HG03575 (cell line): ENCODE data around the gene DNM3.
"Not testable (repeated sequence)": the region's sequence is repeated elsewhere in the genome, so short reads cannot be mapped to it uniquely, and the experiment has no call there.

Experiments
- ATAC-seq: cut with Tn5 transposase; IDR thresholded peaks from one replicate; pipeline ENCODE4 v1.9.1; 2021; ENCODE audit not compliant: unreplicated experiment, insufficient number of reproducible peaks, low FRiP score; ENCODE audit errors: extremely low read depth

Gene DNM3

DNA sequence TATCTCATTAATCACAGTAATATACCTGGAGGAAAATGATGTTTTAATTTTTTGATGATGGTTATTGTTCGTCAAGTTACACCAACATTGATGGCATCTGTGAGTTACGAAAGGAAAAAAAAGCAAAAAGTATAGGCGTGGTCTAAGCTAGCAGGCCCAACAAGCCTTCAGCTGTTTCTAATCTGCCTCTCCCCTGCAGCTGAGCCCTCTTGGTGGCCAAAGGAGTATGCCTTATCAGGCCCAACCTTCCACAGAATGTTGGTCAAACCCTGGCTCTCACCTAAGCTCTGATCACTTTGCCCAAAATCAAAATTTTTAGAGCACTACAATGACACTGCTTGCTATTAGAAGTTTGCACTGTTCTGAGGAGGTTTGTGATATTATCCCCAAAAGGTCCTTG, 584.0 kb downstream of the DNM3 start:
- no peak for ATAC-seq

DNA sequence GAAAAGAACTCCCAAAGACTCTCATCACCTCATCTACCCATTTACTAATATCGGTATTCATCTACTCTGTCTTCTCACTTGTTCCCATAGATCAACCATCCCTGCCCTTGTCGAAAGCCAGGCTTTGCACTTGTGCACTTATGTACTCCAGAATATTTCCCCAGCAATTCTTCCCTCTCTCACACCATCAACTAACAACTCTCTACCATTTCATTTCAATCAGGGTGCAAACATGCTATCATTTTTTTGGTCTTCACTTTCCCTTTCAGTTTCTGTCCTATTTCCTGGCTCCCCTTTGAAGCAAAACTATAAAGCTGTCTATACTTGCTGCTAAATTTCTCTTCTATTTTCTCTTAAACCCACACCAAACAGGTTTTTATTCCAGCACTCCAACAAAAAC, 585.9 kb downstream of the DNM3 start:
- ATAC-seq: no peak

DNA sequence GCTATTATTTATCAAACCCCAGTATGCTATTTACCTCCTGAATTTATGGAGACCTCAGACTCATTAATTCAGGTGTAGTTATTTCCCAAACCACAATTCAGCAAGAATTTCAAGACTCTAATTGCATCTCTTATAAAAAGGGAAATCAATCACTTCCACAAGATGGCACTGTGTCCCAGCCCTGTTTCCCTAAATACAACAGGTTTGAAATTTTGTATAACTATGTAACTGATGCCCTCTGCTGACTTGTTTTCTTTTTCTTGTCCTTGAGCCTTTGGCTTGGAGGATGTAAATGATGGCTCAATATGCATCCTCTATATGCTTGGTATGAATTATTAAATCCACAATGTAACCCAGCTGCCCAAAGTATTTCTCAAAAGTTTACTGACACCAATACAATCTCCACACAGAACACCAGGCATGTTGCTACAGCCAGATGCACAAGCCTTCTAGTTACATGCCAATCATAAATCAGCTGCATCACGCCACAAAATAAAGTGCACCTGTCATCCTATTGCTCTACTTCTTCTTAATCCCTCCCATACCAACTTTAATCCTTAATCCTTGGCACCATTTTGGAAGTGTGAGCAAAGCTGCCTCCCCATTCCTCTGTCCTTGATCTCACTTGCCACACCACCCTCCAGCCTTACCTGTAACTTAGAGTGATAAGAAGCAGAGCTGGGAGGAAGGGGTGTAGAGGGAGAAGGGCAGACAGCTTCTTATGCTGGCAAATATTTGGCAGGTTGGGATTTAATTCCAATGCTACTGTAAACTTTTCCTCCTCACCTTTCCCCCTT, 588.2 kb downstream of the DNM3 start:
- ATAC-seq: no peak

DNA sequence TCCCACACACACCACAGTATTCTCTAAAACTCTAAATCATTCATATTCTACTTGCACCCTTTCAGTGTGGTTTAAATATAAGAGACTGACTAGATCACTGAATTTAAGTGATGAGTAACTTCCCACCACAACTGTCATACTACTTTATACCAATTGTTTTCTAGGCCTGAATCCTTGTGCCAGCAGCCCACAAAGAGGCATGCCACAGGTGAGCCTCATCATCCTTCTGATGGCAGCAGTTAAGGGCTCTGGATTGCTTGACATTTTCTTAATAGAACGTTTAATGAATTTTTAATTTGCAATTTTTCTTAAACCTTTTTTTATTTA, 588.8 kb downstream of the DNM3 start:
- no peak for ATAC-seq

DNA sequence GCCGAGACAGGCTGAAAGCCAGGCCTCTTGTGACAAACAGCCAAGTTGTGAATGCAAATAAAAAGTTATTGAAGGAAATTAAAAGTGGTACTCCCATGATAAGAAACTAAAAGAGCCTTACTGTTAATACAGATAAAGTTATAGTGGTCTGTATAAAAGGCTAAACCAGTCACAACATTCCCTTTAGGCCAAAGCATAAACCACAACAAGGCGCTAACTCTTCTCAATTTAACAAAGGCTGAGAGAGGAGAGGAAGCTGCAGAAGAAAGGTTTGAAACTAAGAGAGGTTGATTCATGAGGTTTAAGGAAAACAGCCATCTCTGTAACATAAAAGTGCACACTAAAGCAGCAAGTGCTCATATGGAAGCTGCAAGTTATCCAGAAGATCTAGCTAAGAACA, 589.9 kb downstream of the DNM3 start:
- ATAC-seq: no peak

DNA sequence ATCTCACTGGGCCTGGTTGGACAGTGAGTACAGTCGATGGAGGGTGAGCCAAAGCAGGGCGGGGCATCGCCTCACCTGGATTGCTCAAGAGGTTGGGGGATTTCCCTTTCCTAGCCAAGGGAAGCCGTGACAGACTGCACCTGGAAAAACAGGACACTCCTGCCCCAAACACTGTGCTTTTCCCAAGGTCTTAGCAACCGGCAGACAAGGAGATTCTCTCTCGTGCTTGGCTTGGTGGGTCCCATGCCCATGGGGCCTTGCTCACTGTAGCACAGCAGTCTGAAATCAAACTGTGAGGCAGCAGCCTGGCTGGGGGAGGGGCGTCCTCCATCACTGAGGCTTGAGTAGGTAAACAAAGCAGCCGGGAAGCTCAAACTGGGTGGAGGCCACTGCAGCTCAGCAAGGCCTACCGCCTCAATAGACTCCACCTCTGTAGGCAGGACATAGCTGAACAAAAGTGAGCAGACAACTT, 590.5 kb downstream of the DNM3 start:
- ATAC-seq: no peak

DNA sequence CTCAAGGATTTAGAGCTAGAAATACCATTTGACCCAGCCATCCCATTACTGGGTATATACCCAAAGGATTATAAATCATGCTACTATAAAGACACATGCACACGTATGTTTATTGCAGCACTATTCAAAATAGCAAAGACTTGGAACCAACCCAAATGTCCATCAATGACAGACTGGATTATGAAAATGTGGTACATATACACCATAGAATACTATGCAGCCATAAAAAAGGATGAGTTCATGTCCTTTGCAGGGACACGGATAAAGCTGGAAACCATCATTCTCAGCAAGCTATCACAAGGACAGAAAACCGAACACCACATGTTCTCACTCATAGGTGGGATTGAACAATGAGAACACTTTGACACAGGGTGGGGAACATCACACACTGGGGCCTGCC, 595.9 kb downstream of the DNM3 start:
- not testable (repeated sequence) for ATAC-seq

DNA sequence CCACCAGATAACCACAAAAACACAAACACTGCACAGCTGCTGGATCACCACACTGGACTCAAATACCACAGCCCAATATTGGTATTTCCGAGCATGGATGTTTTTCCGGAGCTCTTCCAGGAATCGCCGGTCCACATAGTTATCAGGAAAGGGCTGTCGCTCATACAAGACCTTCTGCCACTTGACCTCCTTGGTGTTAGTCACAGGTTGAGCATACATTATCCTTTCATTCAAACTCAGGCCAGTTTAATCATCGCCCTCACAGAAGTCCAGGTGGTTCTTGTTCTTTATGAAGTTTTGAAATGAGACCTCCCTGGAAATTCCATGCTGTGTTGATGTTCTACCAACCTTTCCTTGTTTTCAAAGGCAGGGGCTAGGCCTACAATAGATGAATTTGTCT, 601.1 kb downstream of the DNM3 start:
- no peak for ATAC-seq

DNA sequence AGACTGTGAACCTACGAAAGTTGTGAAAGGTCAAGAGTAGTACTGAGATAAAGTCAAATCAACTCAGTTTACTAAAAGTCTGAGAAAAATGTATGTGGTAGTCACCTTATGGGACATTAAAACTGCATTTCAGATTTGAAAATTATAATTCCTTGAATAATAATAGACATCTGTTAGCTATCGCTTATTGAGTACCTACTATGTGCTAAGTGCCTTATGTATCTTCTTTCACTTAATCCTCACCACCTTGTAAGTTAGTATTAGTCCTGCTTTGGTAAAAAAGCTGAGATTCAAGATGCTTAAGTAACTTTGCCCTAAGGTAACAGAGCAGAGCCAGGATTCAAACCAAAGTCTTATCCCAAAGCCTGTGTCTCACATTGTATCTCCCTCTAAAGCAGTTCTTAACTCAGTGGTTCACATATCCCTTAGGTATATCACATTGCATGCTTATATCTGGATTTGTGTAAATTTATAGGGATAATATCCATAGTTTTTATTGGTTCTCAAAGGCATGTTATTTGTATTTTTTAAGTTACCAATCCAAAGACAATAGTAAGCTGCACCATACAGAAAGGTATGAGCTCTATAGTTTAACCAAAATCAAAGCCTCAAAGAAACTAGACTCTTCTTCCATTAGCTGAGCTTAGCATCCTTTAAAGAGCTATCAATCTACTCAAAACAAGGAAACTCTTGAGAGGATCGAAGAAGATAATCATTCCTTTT, 601.7 kb downstream of the DNM3 start:
- no peak for ATAC-seq

DNA sequence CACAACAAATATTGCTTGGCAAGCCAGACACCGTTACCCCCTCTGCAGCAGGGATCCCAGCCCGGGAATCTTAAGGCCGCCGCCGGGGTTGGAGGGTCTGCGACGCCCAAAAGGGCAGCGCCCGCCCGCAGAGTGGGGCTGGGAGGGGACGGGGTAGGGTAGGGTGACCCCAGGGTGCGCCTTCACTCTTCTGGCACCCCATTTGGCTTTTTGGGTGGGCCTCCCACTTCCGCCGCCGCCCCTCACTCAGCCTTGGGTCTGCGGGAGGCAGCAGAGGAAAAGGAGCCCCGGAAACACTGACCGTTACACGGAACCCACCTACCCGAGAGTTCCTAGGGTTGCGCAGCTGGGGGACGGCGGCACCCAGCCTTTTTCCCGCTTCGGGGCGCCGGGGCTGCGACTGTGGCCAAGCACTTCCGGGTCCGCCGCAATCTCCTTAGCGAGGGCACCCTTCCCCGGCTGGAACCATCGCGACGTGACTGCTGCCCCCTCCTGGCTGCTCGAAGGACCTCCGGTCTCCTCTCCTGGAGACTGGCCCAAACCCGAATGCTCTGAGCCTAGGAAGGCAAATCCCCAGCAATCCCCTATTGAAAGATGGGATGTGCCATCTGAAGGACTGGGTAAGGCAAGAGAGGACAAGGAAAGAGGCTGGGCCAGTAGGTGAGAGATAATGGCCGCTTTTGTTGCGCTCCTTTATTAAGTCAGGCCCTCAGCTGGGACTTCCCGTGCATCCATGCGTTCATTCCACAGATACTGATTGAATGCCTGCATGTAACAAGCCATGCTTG, 602.6 kb downstream of the DNM3 start, which contains the start of gene PIGC:
PIGC (minus strand) TSS at position 404 of the 788 bp plus-strand sequence. CDS start 1,447 bp downstream, outside the sequence.
- ATAC-seq: peak; percentile 96

DNA sequence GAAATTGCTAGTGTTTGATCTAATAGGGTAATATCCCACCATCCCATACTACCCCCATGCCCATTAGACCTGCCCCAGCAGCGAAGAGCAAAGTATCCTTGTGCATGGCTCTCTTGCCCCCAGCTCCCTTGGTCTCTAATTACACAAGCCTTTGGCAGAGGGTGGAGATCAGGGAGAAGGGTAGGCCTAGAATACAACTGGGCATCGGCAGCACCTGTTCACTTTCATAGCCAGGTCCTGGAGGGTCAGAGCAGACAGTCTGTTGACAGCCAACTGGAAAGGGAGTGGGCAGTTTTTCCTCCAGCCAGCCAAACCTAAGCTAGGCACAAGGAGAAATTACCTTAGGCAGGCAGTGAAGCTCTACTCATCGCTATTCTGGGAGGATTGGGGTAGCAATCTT, 605.2 kb downstream of the DNM3 start:
- ATAC-seq: no peak

DNA sequence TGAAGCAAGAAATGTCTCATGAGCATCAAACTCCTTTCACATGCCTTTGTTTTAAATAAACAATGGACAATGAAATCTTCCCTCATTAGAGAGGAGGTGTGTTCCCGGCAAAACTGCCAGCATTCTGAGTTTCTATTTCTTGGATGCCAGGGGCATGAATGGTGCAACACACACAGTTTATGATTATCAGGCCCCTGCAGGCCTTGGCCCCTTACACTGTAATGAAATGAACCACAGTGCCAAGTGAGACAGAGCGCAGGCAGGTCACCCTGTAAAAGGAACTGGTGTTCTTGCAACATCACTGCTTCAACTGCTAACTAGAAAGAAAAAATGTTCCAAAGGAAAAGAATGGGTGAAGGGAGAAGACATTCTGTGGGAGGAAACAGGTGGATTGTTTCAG, 606.3 kb downstream of the DNM3 start:
- ATAC-seq: no peak

DNA sequence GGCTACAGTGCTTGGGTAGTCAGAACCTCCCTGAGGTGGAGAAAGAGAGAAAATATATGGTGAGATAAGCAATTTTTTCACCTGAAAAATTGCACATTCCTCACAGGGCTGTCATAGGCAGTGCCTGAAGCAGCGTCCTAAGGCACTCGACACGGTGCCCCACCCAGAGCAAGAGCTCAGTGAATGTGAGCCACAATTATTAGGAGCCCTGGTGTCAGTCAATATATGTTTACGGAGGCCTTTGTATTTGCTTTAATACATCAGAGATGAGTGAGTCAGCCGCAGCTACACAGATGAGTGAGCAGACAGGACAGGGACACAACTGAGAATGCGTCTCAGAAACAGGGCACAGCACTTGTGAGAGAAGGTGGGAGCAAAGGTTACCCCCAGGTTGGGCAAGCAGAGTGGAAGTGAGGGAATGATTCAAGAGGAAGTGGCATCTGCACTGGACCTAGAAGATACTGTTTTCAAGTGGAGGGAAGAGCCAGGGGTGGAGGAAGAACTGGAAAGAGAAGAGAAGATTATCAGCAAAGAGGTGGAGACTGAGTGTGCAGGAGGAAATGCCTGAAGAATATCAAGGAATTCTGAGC, 607.8 kb downstream of the DNM3 start:
- ATAC-seq: no peak

DNA sequence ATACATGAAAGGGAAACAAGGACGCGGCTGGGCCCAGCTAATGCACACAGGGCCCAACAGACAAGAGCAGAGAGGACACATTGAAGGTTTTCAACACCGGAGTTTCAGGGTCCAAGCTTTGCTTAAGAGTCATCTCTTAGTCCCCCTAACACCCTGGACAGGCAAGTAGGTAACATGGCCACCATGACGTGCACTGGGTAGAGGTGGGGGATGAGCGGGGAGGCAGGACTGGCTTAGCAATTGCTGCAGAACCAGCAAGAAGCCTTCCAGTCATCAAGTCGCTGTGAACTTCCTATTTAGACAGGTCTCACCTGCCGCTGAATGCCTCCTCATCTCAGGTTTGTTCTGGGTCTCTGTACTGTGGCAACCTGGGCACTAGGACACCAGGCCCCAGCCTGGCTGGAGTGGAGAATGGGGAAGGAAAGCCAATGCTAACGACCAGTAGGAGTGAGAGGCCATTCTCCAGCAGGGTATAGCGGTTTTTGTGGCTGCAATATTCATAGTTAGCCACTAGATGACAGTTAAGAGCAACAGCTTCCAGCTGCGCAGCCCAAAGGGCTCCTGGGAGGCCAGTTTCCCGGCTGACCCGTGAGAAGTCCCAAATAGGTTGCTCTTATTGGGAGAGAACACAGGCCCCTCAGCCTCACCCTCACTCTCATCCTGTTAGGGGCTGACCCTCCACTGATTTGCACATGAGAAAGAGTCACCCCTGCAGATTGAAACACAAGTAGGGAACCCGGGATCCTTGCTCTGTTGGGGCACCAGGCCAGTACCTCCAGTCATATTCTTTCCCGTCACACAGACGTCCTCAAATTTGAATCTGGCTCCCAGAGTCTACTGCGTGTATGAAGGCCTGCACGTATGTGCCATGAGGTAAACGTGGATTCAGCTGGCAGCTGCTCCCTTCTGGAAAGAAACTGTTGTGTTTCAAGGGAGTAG, 608.6 kb downstream of the DNM3 start:
- no peak for ATAC-seq

DNA sequence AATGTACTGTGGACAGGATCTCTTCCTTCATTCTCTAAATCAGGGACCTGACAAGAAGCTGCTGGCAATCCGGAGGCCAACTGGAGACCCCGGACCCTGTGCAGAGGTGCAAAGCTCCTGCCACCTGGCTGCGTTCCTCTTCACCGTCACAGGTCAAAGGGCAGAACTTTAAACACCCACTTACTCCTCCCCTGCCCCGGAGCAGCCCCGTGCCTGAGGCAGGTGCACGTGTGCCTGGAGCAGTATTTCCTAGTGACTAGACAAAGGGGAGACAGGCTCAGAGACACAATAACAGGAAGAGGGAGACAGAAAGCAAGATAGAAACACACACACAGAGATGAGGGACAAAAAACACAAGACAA, 609.2 kb downstream of the DNM3 start:
- ATAC-seq: no peak

DNA sequence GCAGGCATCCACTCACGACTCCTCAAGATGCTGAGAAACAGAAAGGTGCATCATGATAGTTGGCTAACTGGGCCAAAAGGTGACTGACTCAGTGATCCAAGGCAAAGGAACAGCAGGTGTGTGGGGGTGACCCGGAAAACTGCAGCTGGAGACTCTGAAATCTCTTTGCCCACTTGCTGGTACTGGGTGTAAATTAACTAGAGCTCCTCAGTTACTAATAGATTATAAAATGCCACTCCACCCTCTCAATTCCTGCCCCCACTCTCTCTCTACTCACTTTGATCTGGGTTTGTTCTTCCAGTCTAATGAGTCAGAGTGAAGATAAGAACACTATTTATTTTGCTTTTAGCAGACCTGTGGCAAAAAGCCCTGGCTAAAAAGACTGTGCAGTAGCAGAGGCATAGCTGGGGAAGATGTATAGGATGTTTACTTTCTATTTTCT, 609.7 kb downstream of the DNM3 start:
- ATAC-seq: no peak

DNA sequence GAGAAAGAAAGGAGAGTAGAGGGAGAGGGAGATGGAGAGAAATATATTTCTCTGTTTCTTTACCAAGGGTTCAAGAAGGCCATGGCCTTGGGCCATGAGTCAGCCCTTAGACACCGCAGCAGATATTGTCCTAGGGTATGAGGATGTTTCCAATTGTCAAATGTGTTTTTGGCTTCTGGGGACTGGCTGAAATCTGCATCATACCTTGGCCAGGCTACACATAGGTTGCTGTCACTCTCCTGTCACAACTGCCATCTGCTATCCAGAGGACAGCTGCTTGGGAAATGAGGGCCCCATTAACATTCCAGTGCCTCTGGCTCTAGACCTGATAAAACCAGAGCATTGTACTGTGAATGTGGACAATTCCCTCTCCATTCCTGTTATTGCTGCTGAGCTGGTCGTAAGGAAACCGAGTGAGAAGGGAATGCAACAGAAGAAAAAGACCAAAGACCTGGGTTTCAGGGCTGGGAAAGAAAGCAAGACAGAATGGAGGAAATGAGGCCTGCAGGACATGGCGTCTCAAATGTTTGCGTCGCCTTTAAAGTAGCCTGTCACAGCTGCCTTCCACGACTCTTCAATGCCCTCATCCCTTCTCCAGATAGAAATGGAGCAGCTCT, 611.3 kb downstream of the DNM3 start:
- no peak for ATAC-seq

DNA sequence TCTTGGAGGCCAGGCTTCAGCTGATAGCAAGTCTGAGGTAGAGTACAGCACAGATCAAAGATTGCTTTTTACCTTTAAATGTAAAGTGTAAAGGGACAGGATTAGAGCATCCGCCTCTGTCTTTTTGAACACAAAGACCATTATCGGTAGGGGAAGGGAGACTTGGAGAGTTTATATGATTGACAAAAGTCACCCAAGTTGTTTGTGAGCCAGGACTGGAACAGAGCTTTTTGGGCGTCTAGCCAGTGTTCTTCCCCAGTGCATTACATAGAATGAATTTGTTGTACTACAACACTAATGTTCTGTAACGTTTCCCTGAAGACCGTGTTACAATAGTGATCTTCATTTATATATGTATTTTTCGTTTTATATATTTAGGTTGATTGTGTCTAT, 611.9 kb downstream of the DNM3 start:
- ATAC-seq: no peak
